T-helper 1 cell treated with Interleukin-12 subunit alpha and Interleukin-12 subunit beta and Interleukin-4 antibody, amounts not matched to agents 30 μg/mL and 1 μg/mL, for 36 hours (primary cell): ENCODE data around the gene TMEM161B.
"Not testable (repeated sequence)": the region's sequence is repeated elsewhere in the genome, so short reads cannot be mapped to it uniquely, and the experiment has no call there.

ENCODE experiments used
- H3K27ac Mint-ChIP-seq: one replicate; pipeline ENCODE4 v1.8.0; 2021; ENCODE audit warnings: mild to moderate bottlenecking, mixed read lengths
- H3K27me3 Mint-ChIP-seq: one replicate; pipeline ENCODE4 v1.8.0; 2021; ENCODE audit warnings: low read depth, mixed read lengths
- H3K36me3 Mint-ChIP-seq: one replicate; pipeline ENCODE4 v1.8.0; 2021; ENCODE audit warnings: low read depth, mixed read lengths
- H3K4me1 Mint-ChIP-seq: one replicate; pipeline ENCODE4 v1.8.0; 2021; ENCODE audit warnings: low read depth, mixed read lengths
- H3K4me3 Mint-ChIP-seq: one replicate; pipeline ENCODE4 v1.8.0; 2021; ENCODE audit warnings: mild to moderate bottlenecking, moderate library complexity, mixed read lengths
- H3K9me3 Mint-ChIP-seq: one replicate; pipeline ENCODE4 v1.8.0; 2021; ENCODE audit warnings: mixed read lengths

The TMEM161B gene

GRCh38 chr5:88268385-88269184 lies at the start of gene TMEM161B:
TMEM161B (minus strand) TSS chr5:88268845; CDS start chr5:88268723, 122 bp downstream.
- Mint-ChIP-seq H3K27me3 (no peaks in the 10 kb centered on the region), H3K9me3 (peaks cover 8% of the 10 kb centered on the region), H3K4me1 (peaks cover 50% of the 10 kb centered on the region), H3K36me3 (peaks cover 35% of the 10 kb centered on the region), H3K27ac (peak within 1 kb of the TSS; percentile 98), H3K4me3 (peak within 1 kb of the TSS; percentile 99)

GRCh38 chr5:88304356-88304755 lies 35.7 kb upstream of the TMEM161B start:
- Mint-ChIP-seq H3K4me3 (no peak overlapping the region), H3K36me3 (no peaks in the 10 kb centered on the region), H3K4me1 (no peaks in the 10 kb centered on the region), H3K27ac (no peak overlapping the region), H3K27me3 (no peaks in the 10 kb centered on the region), H3K9me3 (peaks cover 5% of the 10 kb centered on the region)

DNA sequence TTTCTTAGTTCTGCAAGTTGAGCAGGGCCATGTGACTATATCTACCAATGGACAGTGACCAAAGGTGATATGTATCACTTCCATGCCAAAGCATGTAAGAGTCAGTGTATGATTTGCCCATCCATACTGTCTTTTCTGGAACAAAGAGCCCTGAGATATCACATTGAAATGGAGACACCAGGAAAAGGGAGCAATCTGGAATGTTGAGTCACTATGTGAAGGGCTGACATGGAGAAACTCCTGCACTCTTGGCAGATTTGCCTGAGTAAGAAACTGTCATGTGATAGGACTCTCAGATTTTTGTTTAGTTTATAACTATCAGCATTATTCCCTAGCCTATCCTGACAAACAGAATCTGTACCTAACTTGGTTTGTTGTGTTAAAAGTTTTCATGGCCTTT lies 29.8 kb upstream of the TMEM161B start:
- Mint-ChIP-seq H3K4me1 (no peaks in the 10 kb centered on the region), H3K4me3 (no peak overlapping the region), H3K27me3 (no peaks in the 10 kb centered on the region), H3K36me3 (no peaks in the 10 kb centered on the region), H3K27ac (no peak overlapping the region), H3K9me3 (no peaks in the 10 kb centered on the region)

GRCh38 chr5:88290801-88291200 lies 22.2 kb upstream of the TMEM161B start:
- H3K9me3 Mint-ChIP-seq, result no peaks in the 10 kb centered on the region
- no peaks in the 10 kb centered on the region for H3K27me3 Mint-ChIP-seq
- H3K4me1 Mint-ChIP-seq, result no peaks in the 10 kb centered on the region
- peaks cover 10% of the 10 kb centered on the region for H3K36me3 Mint-ChIP-seq
- no peak overlapping the region for H3K27ac Mint-ChIP-seq
- no peak overlapping the region for H3K4me3 Mint-ChIP-seq

DNA sequence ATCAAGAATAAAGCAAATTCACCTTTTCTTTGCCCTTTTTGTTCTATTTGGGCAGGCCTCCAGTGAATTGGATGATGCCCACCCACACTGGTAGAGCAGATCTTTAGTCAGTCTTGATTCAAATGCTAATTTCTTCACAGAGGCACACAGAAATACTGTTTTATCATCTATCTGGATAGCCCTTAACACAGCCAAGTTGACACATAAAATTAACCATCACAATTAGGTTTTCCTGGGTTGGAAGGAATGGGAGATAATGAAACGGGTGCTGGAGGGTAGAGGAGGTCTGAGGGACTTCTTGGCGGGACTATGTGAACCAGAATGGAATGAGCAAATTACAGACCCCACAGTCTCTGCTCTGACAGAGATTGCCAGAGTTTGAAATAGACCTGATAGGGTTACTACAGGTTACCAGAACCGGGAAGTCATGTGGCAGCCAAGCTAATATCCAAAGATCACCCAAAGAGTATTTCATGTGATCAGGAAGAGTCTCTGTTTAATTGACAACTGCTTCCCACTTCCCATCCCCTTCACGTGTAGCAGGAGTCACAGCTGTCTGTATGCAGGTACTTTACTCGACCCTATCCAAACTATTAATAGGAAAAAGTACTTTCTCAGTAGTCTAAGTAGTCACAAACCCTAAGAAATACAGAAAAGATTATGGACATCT lies 20.0 kb upstream of the TMEM161B start:
- peaks cover 10% of the 10 kb centered on the region for H3K36me3 Mint-ChIP-seq
- H3K9me3 Mint-ChIP-seq, result no peaks in the 10 kb centered on the region
- H3K4me3 Mint-ChIP-seq, result no peak overlapping the region
- no peaks in the 10 kb centered on the region for H3K4me1 Mint-ChIP-seq
- H3K27ac Mint-ChIP-seq, result no peak overlapping the region
- no peaks in the 10 kb centered on the region for H3K27me3 Mint-ChIP-seq

DNA sequence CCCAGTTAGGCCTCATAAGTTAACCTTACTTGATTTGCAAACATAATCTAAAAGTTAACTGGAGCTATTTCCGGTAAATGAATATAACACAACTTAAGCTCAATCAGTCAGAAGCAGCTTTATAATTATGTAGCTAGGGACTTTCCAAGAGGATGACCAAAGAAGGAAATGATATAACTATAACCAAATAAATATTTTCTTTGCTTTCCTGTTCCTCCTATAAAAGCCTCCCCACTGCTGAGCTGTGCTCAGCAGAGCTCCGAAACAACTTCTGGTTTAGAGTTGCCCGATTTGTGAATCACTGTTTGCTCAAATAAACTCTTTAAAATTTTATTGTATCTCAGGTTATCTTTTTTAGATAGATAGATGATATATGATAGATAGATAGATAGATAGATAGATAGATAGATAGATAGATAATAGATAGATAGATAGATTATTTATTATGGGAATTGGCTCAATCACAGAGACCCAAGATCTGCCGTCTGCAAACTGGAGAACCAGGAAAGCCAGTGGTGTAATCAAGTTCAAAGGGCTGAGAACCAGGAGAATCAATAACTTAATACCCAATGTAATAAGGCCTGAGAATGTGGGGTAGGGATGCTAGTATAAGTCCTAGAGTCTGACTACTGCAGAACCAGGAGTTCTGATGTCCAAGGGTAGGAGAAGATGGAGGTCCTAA lies 19.3 kb upstream of the TMEM161B start:
- H3K36me3 Mint-ChIP-seq, result peaks cover 13% of the 10 kb centered on the region
- no peak overlapping the region for H3K4me3 Mint-ChIP-seq
- H3K4me1 Mint-ChIP-seq, result no peaks in the 10 kb centered on the region
- no peaks in the 10 kb centered on the region for H3K27me3 Mint-ChIP-seq
- H3K27ac Mint-ChIP-seq, result no peak overlapping the region
- no peaks in the 10 kb centered on the region for H3K9me3 Mint-ChIP-seq

DNA sequence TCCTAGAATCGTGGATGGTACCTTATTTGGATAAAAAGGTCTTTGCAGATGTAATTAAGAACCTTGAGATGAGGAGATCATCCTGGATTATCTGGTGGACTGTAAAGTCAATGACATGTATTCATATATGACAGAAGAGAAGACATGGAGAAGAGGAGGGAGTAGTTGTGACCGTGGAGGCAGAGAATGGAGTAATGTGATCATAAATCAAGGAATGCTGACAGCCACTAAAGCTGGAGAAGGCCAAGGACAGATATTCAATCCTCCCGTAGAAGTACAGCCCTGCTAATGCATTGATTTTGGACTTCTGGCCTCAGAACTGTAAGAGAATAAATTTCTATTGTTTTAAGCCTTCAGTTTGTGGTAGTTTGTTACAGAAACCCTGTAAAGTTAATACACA lies 18.7 kb upstream of the TMEM161B start:
- no peak overlapping the region for H3K4me3 Mint-ChIP-seq
- H3K9me3 Mint-ChIP-seq, result no peaks in the 10 kb centered on the region
- H3K36me3 Mint-ChIP-seq, result peaks cover 17% of the 10 kb centered on the region
- no peaks in the 10 kb centered on the region for H3K27me3 Mint-ChIP-seq
- H3K4me1 Mint-ChIP-seq, result no peaks in the 10 kb centered on the region
- H3K27ac Mint-ChIP-seq, result no peak overlapping the region

DNA sequence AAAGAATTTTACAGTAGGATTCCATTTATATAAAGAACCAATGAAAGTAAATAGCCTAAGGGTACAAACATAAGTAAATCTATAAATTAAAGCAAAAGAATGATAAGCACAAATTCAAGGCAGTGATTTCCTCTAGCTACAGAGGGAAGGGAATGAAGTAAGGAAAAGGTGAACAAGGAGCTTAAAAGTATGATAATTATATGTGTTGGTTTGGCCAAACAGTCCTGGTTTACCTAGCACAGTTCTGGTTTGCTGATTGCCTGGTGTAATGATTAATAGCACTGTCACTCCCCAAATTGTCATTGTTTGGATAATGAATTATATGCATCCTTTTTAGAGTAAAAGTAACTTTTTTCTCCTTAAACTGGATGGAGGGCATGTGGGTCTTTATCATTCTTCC lies 15.0 kb upstream of the TMEM161B start:
- Mint-ChIP-seq H3K27me3 (no peaks in the 10 kb centered on the region), H3K27ac (no peak overlapping the region), H3K4me3 (no peak overlapping the region), H3K36me3 (peaks cover 20% of the 10 kb centered on the region), H3K4me1 (peaks cover 6% of the 10 kb centered on the region), H3K9me3 (no peaks in the 10 kb centered on the region)

- Mint-ChIP-seq H3K27ac (no peak overlapping the region), H3K4me3 (no peak overlapping the region), H3K4me1 (peaks cover 6% of the 10 kb centered on the region), H3K9me3 (no peaks in the 10 kb centered on the region), H3K36me3 (peaks cover 23% of the 10 kb centered on the region), H3K27me3 (no peaks in the 10 kb centered on the region)
Measured at GRCh38 chr5:88281322-88281721, 12.7 kb upstream of the TMEM161B start.

- H3K4me3 Mint-ChIP-seq, result no peak overlapping the region
- H3K4me1 Mint-ChIP-seq, result peaks cover 7% of the 10 kb centered on the region
- H3K36me3 Mint-ChIP-seq, result peaks cover 30% of the 10 kb centered on the region
- no peaks in the 10 kb centered on the region for H3K27me3 Mint-ChIP-seq
- no peaks in the 10 kb centered on the region for H3K9me3 Mint-ChIP-seq
- no peak overlapping the region for H3K27ac Mint-ChIP-seq
Measured at GRCh38 chr5:88279584-88279983, 10.9 kb upstream of the TMEM161B start.

DNA sequence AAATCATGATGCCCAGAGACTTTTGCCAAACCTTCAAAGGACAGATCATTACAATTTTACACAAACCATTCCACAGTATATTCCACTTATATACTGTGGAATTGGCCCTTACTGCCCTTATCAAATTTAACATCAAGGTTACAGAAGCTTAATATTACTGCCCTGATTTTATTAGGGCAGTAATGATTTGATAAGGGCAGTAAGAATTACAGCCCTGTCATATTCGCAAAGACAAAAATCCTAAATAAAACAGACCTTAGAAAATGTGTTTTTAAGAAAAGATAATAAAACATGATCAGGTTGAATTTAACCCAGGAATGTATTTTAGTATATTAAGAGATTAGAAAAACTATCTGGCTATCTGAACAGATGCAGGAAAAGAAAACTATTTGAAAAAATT lies 7.7 kb upstream of the TMEM161B start:
- no peaks in the 10 kb centered on the region for H3K9me3 Mint-ChIP-seq

DNA sequence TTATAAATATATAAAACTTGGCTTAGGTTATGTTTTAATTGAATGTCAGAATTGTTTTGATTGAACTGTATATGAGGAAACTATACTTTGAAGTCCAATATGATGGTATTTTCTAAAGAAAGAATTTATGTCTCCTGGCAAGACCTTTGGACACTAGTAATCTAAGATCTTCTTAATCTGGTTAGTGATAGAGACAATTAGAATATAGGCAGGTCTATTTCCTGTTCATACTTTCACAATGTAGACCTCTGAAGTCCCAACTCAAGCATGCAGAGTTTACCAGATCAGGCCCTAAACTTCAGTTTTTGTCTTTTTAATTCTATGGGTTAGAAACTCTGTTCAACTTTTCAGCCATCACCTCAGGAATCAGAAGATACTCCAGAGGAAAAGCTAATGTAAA lies 6.9 kb upstream of the TMEM161B start:
- Mint-ChIP-seq H3K36me3 (peaks cover 33% of the 10 kb centered on the region), H3K4me3 (no peak overlapping the region), H3K4me1 (peaks cover 13% of the 10 kb centered on the region), H3K27me3 (no peaks in the 10 kb centered on the region), H3K9me3 (no peaks in the 10 kb centered on the region), H3K27ac (no peak overlapping the region)

More for the DNA sequence above, 7.7 kb upstream of the TMEM161B start:
- Mint-ChIP-seq H3K27me3 (no peaks in the 10 kb centered on the region), H3K4me3 (no peak overlapping the region), H3K36me3 (peaks cover 31% of the 10 kb centered on the region), H3K27ac (no peak overlapping the region), H3K4me1 (peaks cover 14% of the 10 kb centered on the region)

GRCh38 chr5:88269222-88269771 lies 652 bp upstream of the TMEM161B start:
- Mint-ChIP-seq H3K36me3 (peaks cover 34% of the 10 kb centered on the region), H3K27ac (peak overlapping the region; percentile 97), H3K9me3 (peaks cover 8% of the 10 kb centered on the region), H3K27me3 (no peaks in the 10 kb centered on the region), H3K4me3 (peak overlapping the region; percentile 99), H3K4me1 (peaks cover 47% of the 10 kb centered on the region)

DNA sequence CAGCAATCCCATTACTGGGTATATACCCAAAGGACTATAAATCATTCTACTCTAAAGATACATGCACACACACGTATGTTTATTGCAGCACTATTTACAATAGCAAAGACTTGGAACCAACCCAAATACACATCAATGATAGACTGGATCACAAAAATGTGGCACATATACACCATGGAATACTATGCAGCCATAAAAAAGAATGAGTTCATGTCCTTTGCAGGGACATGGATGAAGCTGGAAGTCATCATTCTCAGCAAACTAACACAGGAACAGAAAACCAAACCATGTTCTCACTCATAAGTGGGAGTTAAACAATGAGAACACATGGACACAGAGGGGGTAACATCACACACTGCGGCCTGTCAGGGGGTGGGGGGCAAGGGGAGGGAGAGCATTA lies 4.1 kb downstream of the TMEM161B start:
- not testable (repeated sequence) for H3K27me3 Mint-ChIP-seq, H3K4me3 Mint-ChIP-seq, H3K27ac Mint-ChIP-seq, H3K9me3 Mint-ChIP-seq
- H3K36me3 Mint-ChIP-seq, result peaks cover 29% of the 10 kb centered on the region
- peaks cover 40% of the 10 kb centered on the region for H3K4me1 Mint-ChIP-seq
